ENCODE data around the gene SORBS2.
"Not testable (repeated sequence)": the region's sequence is repeated elsewhere in the genome, so short reads cannot be mapped to it uniquely, and the experiment has no call there.

Gene SORBS2

GRCh38 chr4:185710487-185710995, 101.5 kb downstream of the SORBS2 start:
- DNase-seq, result no peak

- DNase-seq, result no peak
These were observed 102.0 kb downstream of the SORBS2 start for GRCh38 chr4:185709802-185710486.

- no peak for DNase-seq
These were observed 103.6 kb downstream of the SORBS2 start for GRCh38 chr4:185708348-185708747.

GRCh38 chr4:185707622-185708021, 104.4 kb downstream of the SORBS2 start:
- DNase-seq, result not testable (repeated sequence)

GRCh38 chr4:185702147-185702663, 109.8 kb downstream of the SORBS2 start:
- DNase-seq, result peak in 1 of 3 experiments; percentile 19

- no peak for DNase-seq
These were observed 111.4 kb downstream of the SORBS2 start for GRCh38 chr4:185700630-185701029.

GRCh38 chr4:185700048-185700447, 111.9 kb downstream of the SORBS2 start:
- DNase-seq, result no peak

- no peak for DNase-seq
These were observed 114.5 kb downstream of the SORBS2 start for GRCh38 chr4:185697488-185697887.

GRCh38 chr4:185695743-185696142, 116.3 kb downstream of the SORBS2 start:
- DNase-seq, result no peak

- DNase-seq, result no peak
These were observed 118.3 kb downstream of the SORBS2 start for GRCh38 chr4:185693548-185694215.

GRCh38 chr4:185689407-185689806, 122.6 kb downstream of the SORBS2 start:
- no peak for DNase-seq

GRCh38 chr4:185685804-185686203, 126.2 kb downstream of the SORBS2 start:
- DNase-seq, result no peak

- DNase-seq, result no peak
These were observed 128.1 kb downstream of the SORBS2 start for GRCh38 chr4:185683896-185684295.

- DNase-seq, result no peak
These were observed 128.8 kb downstream of the SORBS2 start for GRCh38 chr4:185683222-185683621.

GRCh38 chr4:185682236-185682635, 129.8 kb downstream of the SORBS2 start:
- DNase-seq, result no peak

- no peak for DNase-seq
These were observed 130.4 kb downstream of the SORBS2 start for GRCh38 chr4:185681604-185682003.

- DNase-seq, result no peak
These were observed 131.4 kb downstream of the SORBS2 start for GRCh38 chr4:185680617-185681016.

GRCh38 chr4:185679523-185679922, 132.5 kb downstream of the SORBS2 start:
- no peak for DNase-seq

GRCh38 chr4:185677637-185678314, 134.2 kb downstream of the SORBS2 start:
- no peak for DNase-seq

GRCh38 chr4:185672618-185673017, 139.4 kb downstream of the SORBS2 start:
- DNase-seq, result no peak

GRCh38 chr4:185672151-185672550, 139.8 kb downstream of the SORBS2 start:
- no peak for DNase-seq

- DNase-seq, result no peak
These were observed 140.5 kb downstream of the SORBS2 start for GRCh38 chr4:185671496-185671895.

- no peak for DNase-seq
These were observed 140.9 kb downstream of the SORBS2 start for GRCh38 chr4:185671066-185671465.

GRCh38 chr4:185669288-185669687, 142.7 kb downstream of the SORBS2 start:
- DNase-seq, result no peak
